HG02852 (cell line): Measurements from ENCODE around the gene IGF2R.
"Not testable (repeated sequence)": the region's sequence is repeated elsewhere in the genome, so short reads cannot be mapped to it uniquely, and the experiment has no call there.

Experiments
- ATAC-seq: cut with Tn5 transposase; IDR thresholded peaks from one replicate; pipeline ENCODE4 v1.9.1; 2021; ENCODE audit warnings: mild to moderate bottlenecking, moderate library complexity; ENCODE audit not compliant: unreplicated experiment

IGF2R gene

GRCh38 chr6:159952289-159953005 is 16.4 kb upstream of the IGF2R start:
- no peak for ATAC-seq

- no peak for ATAC-seq
Observed at GRCh38 chr6:159953091-159953601, 15.7 kb upstream of the IGF2R start.

DNA sequence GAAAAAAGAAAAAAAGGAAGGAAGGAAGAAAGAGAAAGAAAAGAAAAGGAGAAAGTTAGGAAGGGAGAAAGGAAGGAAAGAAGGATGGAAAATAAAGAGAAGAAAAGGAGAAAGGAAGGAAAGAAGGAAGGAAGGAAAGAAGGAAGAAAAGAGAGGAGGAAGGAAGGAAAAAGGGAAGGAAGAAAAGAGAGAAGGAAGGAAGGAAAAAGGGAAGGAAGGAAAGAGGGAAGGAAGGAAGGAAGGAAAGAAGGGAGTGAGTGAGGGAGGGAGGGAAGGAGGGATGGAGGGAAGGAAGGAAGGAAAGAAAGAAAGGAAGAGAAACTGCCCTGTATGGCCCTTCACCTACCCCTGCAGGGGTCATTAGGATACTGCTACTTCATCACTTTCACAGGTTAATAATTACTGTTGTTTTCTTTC is 12.9 kb upstream of the IGF2R start:
- no peak for ATAC-seq

- ATAC-seq: no peak
Observed at GRCh38 chr6:159957071-159957673, 11.7 kb upstream of the IGF2R start.

GRCh38 chr6:159959165-159959975 is 9.5 kb upstream of the IGF2R start:
- ATAC-seq: no peak

DNA sequence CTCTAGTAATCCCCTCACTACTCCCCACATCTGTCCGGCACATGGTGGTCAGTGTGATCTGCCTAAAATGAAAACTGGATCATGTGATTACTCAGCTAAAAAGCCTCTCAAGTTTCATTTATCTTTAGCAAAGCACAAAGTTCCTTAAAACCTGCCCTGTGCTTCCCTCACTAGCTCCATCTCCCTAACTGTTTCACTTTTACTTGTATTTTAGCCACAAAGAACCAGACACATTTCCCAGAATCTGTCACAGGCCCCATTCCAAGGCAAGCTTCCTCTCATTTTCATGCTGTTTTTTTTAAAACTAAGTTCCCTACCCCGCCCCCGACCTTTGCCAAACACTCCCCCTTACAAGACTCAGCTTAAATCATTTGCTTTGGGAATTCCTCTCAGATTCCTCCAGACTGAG is 8.9 kb upstream of the IGF2R start:
- ATAC-seq: peak; percentile 37

- ATAC-seq: no peak
Observed at GRCh38 chr6:159960485-159960884, 8.4 kb upstream of the IGF2R start.

GRCh38 chr6:159961528-159961927 is 7.4 kb upstream of the IGF2R start:
- ATAC-seq: no peak

DNA sequence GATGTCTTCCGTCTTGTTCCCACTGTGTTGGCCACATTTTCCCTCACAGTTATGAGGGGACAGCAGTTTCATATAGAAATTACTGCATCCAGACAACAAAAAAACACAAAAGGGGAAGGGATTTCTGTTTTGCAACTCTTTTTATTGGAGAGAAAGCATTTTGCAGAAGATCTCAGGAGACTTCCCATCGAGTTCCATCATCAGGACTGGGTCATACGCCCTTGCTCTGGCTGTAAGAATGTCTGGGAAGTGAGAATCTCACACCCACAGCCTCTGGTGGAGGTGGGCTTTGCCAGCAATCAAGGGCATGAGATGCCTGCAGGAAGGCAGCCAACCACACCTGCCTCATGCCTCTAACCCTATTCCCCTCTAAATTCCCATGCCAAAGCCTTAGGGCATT is 5.8 kb upstream of the IGF2R start:
- ATAC-seq: no peak

DNA sequence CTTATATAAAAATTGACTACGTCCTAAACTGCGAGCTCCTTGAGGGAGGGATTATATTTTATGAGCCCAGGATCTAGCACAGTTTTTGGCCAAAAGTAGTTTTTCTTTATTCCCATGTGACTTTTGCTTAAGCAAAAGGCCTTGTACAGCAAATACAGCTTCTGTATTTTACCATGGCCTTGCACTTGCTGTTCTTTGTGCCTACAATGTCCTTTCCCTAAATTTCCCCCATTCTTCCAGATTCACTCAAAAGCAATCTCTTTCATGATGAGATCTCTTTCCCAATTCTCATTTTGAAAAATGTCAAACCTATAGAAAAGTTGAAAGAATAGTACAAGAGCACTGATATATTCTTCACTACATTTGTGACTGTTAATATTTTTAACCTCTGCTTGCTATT is 4.8 kb upstream of the IGF2R start:
- ATAC-seq: no peak

DNA sequence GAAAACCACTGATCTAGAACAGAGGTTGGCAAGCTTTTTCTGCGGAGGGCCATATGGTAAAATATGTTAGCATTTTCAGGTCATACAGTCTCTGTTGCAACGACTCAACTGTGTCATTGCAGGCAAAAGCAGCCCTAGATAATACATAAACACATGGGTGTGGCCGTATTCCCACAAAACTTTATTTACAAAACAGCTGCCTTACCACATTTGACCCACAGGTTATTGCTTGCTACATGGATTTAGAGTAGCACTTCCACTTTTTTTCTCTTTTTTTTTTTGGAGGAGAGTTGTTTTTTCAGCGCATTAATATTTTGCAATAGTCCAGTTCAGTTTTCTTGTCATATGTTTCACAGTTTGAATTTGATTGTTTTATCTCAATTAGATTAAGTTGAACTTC is 2.5 kb upstream of the IGF2R start:
- no peak for ATAC-seq

DNA sequence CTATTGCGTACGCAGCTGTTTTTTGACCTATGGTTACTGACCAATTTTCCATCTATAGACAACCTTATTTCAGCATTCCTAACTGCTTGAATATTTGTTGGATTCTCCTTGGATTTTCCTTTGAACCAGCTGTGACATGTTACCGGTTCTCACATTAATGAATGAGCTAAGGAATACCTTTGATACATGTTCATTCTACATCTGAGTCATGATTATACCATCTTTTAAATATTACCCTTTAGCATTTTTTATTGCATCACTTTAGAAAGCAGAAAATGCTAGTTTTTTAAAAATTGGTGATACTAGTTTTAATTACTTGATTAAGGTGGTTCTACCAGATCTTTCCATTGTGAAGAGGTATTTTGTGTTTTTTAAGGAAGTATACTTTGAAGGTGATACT is 1.9 kb upstream of the IGF2R start:
- no peak for ATAC-seq

- ATAC-seq: not testable (repeated sequence)
Observed at GRCh38 chr6:159967621-159968020, 1.3 kb upstream of the IGF2R start.

DNA sequence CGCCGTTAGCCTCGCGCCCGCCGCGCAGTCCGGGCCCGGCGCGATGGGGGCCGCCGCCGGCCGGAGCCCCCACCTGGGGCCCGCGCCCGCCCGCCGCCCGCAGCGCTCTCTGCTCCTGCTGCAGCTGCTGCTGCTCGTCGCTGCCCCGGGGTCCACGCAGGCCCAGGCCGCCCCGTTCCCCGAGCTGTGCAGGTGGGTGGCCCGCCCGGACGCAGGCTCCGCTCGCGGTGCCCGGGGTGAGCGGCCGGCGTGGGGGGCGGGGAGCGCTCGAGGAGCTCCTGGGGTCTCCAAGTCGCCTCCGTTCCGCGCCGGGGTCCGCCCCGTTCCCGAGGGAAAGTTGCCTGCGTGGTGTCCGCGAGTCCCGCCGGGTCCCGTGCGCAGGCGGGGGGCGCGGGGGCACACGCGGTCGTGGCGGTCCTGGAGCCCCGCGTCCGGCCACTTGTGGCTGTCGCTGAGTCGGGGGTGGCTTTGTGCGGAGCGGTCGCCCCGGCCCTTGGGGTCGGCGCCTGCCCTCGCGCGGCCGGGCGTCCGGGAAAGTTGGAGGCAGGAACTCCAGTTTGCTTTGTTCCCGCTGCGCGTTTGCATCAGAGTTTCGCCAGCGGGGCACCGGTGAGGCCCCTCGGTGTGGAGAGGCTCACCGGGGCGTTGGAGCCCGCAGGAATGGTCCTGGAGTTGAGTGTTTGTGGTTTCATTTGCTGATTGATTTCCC is 476 bp downstream of the IGF2R start:
- ATAC-seq: peak; percentile 33

DNA sequence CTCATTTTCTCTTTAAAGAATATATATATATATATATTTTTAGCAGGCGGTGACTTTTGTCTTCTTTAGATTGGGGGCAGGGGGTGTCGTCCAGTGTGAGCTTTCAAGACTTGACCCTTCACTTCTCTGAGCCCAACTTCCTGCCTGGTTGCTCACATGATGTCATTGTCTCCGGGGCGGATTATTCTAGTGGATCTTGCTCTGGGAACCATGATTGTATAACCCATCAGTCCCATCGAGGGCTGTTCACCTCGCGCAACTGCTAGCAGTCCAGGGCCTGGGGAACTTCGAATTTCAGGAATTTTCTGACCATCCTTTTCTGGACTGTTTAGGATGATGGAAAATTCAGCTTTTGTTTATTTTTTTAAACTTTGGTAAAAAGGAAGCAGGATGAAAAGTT is 1.0 kb downstream of the IGF2R start:
- peak; percentile 20 for ATAC-seq

DNA sequence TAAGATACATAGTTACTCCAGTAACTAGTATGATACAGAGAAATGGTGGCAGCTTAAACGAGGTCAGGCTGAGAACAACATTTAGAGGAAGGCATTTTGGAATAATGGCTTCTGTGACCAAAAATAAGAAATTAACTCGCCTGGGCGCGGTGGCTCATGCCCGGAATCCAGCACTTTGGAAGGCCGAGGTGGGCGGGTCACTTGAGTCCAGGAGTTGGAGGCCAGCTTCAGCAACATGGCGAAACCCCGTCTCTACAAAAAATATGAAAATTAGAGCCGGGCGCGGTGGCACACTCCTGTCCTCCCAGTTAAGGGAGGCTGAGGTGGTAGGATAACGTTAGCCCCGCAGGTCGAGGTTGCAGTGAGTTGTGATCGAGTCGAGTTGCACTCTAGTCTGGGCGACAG is 1.8 kb downstream of the IGF2R start:
- ATAC-seq: no peak

GRCh38 chr6:159971341-159972178 is 2.7 kb downstream of the IGF2R start:
- no peak for ATAC-seq

DNA sequence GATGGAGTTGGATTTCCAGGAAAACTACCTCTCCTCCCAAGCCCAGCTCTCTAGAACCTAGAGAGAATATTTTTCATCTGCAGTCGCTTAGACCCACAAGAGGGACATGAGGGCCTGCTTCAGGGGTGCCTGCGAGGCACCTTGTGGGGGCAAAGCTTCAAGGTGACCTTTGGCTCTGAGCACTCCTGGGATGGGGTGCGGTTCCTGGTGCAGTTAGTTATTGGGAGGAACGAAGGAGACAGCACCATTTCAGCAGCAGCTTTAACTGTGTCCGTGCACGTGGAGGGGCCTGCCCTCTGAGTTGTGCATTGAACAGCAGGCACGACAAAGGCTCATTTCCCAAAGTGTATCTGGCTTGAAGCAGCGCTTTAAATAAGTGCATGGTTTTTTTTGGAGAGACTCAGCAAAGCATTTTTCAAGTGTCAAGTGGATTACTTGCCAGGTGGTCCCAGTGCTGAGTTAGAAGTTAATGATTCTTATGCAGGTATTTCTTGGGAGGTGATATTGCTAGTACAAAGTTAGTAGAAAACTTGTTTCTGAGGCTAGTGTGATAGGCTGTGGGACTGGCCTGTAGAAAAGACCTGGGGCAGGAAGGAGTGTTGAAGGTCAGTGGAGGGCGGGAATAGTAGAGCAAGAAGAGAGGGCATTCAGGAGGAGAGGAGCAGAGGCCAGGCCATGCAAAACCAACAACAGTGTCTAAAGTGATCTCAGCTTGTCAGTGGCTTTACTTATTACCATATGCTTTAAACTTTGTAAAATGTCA is 3.8 kb downstream of the IGF2R start:
- ATAC-seq: no peak

- no peak for ATAC-seq
Observed at GRCh38 chr6:159973406-159973805, 4.5 kb downstream of the IGF2R start.
